ENCODE results near the gene COX19. TPM values are rescaled to one million over a fixed set of nuclear protein-coding genes. Genes with fewer than 3 reads are reported as not detected.

Gene COX19
- total RNA-seq, 2 donors from 2014 or later = 7.2 to 18.1 TPM

GRCh38 chr7:976901-977325, 1.6 kb upstream of the COX19 start:
- Histone ChIP-seq H3K9me3 (no peaks in the 10 kb centered on the region), H3K27me3 (replicated peaks; ENCODE audit: insufficient read depth) (no peaks in the 10 kb centered on the region), H3K27ac (no peak overlapping the region), H3K4me1 (ENCODE audit: control insufficient read depth in 1 of 2, low read depth in 2 of 2) (peaks cover 15 to 26% of the 10 kb centered on the region in 2 donors), H3K36me3 (peaks cover 13% of the 10 kb centered on the region), H3K4me3 (no peak overlapping the region)
- DNase-seq (ENCODE audit: low spot score) (no peak), ATAC-seq (ENCODE audit: insufficient number of reproducible peaks, low FRiP score, low read depth) (no peak)
- TF ChIP-seq CTCF (IDR thresholded peaks at IDR 0.05) = no peak

- peak overlapping the region; percentile 100 for H3K4me3 ChIP-seq
- H3K9me3 ChIP-seq = no peaks in the 10 kb centered on the region
- TF ChIP-seq CTCF (IDR thresholded peaks at IDR 0.05) = no peak
- no peak for DNase-seq (ENCODE audit: low spot score)
- no peak overlapping the region for H3K27ac ChIP-seq
- no peaks in the 10 kb centered on the region for H3K27me3 ChIP-seq (replicated peaks; ENCODE audit: insufficient read depth)
- peaks cover 15 to 26% of the 10 kb centered on the region in 2 donors for H3K4me1 ChIP-seq (ENCODE audit: control insufficient read depth in 1 of 2, low read depth in 2 of 2)
- no peak for ATAC-seq (ENCODE audit: insufficient number of reproducible peaks, low FRiP score, low read depth)
- H3K36me3 ChIP-seq = peaks cover 19% of the 10 kb centered on the region
Observed at GRCh38 chr7:975702-976473, 539 bp upstream of the COX19 start.

- H3K27me3 ChIP-seq (replicated peaks; ENCODE audit: insufficient read depth) = no peaks in the 10 kb centered on the region
- ATAC-seq (ENCODE audit: insufficient number of reproducible peaks, low FRiP score, low read depth) (no peak), DNase-seq (ENCODE audit: low spot score) (no peak)
- H3K27ac ChIP-seq = no peak overlapping the region
- H3K9me3 ChIP-seq = no peaks in the 10 kb centered on the region
- H3K4me1 ChIP-seq (ENCODE audit: control insufficient read depth in 1 of 2, low read depth in 2 of 2) = peaks cover 15 to 26% of the 10 kb centered on the region in 2 donors
- no peak for TF ChIP-seq CTCF (IDR thresholded peaks at IDR 0.05)
- H3K36me3 ChIP-seq = peaks cover 23% of the 10 kb centered on the region
- peak overlapping the region; percentile 100 for H3K4me3 ChIP-seq
Observed at GRCh38 chr7:974172-974571, 1.2 kb downstream of the COX19 start.

- no peak for ATAC-seq (ENCODE audit: insufficient number of reproducible peaks, low FRiP score, low read depth)
- Histone ChIP-seq H3K9me3 (no peaks in the 10 kb centered on the region), H3K4me3 (no peak overlapping the region), H3K36me3 (peaks cover 30% of the 10 kb centered on the region), H3K27ac (no peak overlapping the region), H3K4me1 (ENCODE audit: control insufficient read depth in 1 of 2, low read depth in 2 of 2) (peaks cover 15 to 26% of the 10 kb centered on the region in 2 donors), H3K27me3 (replicated peaks; ENCODE audit: insufficient read depth) (no peaks in the 10 kb centered on the region)
- TF ChIP-seq CTCF (IDR thresholded peaks at IDR 0.05) = no peak
- DNase-seq (ENCODE audit: low spot score) = no peak
Observed at GRCh38 chr7:973312-973711, 2.0 kb downstream of the COX19 start.

GRCh38 chr7:972676-973309, 2.6 kb downstream of the COX19 start:
- DNase-seq (ENCODE audit: low spot score) (no peak), ATAC-seq (ENCODE audit: insufficient number of reproducible peaks, low FRiP score, low read depth) (no peak)
- Histone ChIP-seq H3K27ac (no peak overlapping the region), H3K36me3 (peaks cover 36% of the 10 kb centered on the region), H3K9me3 (no peaks in the 10 kb centered on the region), H3K27me3 (replicated peaks; ENCODE audit: insufficient read depth) (no peaks in the 10 kb centered on the region), H3K4me3 (no peak overlapping the region), H3K4me1 (ENCODE audit: control insufficient read depth in 1 of 2, low read depth in 2 of 2) (peaks cover 15 to 26% of the 10 kb centered on the region in 2 donors)
- TF ChIP-seq CTCF (IDR thresholded peaks at IDR 0.05) = no peak

All from thoracic aorta (tissue), 2 donors.